ENCODE results near the gene DEFB114.

GRCh38 chr6:49937017-49937416 is 26.9 kb downstream of the DEFB114 start:
- TF ChIP-seq GATA3 (IDR thresholded peaks at IDR 0.05; ENCODE audit: low read depth, low read length) (no peak), GATA2 (IDR thresholded peaks at IDR 0.05; ENCODE audit: low read depth, low read length) (no peak)

Measured in SH-SY5Y (cell line).